CD14-positive monocyte (primary cell): Measurements from ENCODE around the gene JMY. TPM values are rescaled to one million over a fixed set of nuclear protein-coding genes. Genes with fewer than 3 reads are reported as not detected.

Experiments used
- DNase-seq, 3 donors: peaks; one replicate each; pipeline ENCODE4 v3.0.0-alpha.2; 2011 to 2022
- H2AFZ ChIP-seq: 2 replicates; pipeline ENCODE4 v1.6.0; 2012; ENCODE audit warnings: mild to moderate bottlenecking, low read depth, low read length, inconsistent platforms; ENCODE audit not compliant: insufficient read depth, poor library complexity, severe bottlenecking
- H3K27ac ChIP-seq, 2 donors: 1 replicate in 1 of 2; 2 replicates in 1 of 2; pipeline ENCODE4 v1.5.1; 2012 to 2013; ENCODE audit warnings: low read length in 2 of 2, control low read depth in 1 of 2, inconsistent platforms in 1 of 2, low read depth in 1 of 2, mild to moderate bottlenecking in 1 of 2
- H3K27me3 ChIP-seq, 2 donors: one replicate each; pipeline versions ENCODE4 v1.6.0 to v1.6.1; 2011 to 2013; ENCODE audit warnings: low read length in 2 of 2; ENCODE audit not compliant: control insufficient read depth in 2 of 2, insufficient read depth in 2 of 2
- H3K36me3 ChIP-seq, 2 donors: replicated peaks in 1 of 2; 1 replicate in 1 of 2; 2 replicates in 1 of 2; pipeline versions ENCODE4 v1.5.1 to v1.6.1; 2012 to 2013; ENCODE audit warnings: low read length in 2 of 2, control low read depth in 1 of 2, inconsistent platforms in 1 of 2, mild to moderate bottlenecking in 1 of 2; ENCODE audit not compliant: insufficient read depth in 2 of 2, control insufficient read depth in 1 of 2
- H3K4me1 ChIP-seq, 2 donors: 1 replicate in 1 of 2; 2 replicates in 1 of 2; pipeline versions ENCODE4 v1.5.1 to v1.6.1; 2012 to 2013; ENCODE audit warnings: low read length in 2 of 2, control low read depth in 1 of 2, inconsistent platforms in 1 of 2, mild to moderate bottlenecking in 1 of 2, moderate library complexity in 1 of 2; ENCODE audit not compliant: insufficient read depth in 2 of 2, control insufficient read depth in 1 of 2
- H3K4me2 ChIP-seq: replicated peaks from 2 replicates; pipeline ENCODE3; 2012; ENCODE audit warnings: low read length, moderate library complexity, mild to moderate bottlenecking; ENCODE audit not compliant: poor library complexity, severe bottlenecking; ENCODE audit errors: extremely low read depth
- H3K4me3 ChIP-seq, 3 experiments: fragments of 200-600 bp in 1 of 3; sonication (generic) in 1 of 3; replicated peaks in 1 of 3; 1 replicate in 2 of 3; 2 replicates in 1 of 3; pipeline ENCODE4 v1.5.1; 2011 to 2013; ENCODE audit warnings: low read length in 3 of 3, mild to moderate bottlenecking in 3 of 3, control low read depth in 2 of 3, low read depth in 2 of 3, inconsistent platforms in 1 of 3, moderate library complexity in 1 of 3
- H3K79me2 ChIP-seq: 2 replicates; pipeline ENCODE4 v1.6.0; 2012; ENCODE audit warnings: mild to moderate bottlenecking, control low read depth, inconsistent platforms, low read length, moderate library complexity; ENCODE audit not compliant: insufficient read depth
- H3K9ac ChIP-seq: 2 replicates; pipeline ENCODE4 v1.6.0; 2017; ENCODE audit warnings: low read length, mild to moderate bottlenecking; ENCODE audit not compliant: insufficient read depth, poor library complexity, severe bottlenecking
- H3K9me3 ChIP-seq, 2 donors: replicated peaks in 1 of 2; 1 replicate in 1 of 2; 2 replicates in 1 of 2; pipeline versions ENCODE4 v1.5.1 to v1.6.1; 2012 to 2013; ENCODE audit warnings: low read length in 2 of 2, control low read depth in 1 of 2; ENCODE audit not compliant: control insufficient read depth in 1 of 2, insufficient read depth in 1 of 2
- H4K20me1 ChIP-seq: 2 replicates; pipeline ENCODE4 v1.6.0; 2012; ENCODE audit warnings: mild to moderate bottlenecking, low read length, control low read depth, moderate library complexity; ENCODE audit not compliant: insufficient read depth
- H3K27ac Mint-ChIP-seq, 7 donors: one replicate each; pipeline ENCODE4 v1.8.0; 2020; ENCODE audit warnings: mild to moderate bottlenecking in 7 of 7, mixed read lengths in 7 of 7, moderate library complexity in 6 of 7, inconsistent platforms in 2 of 7
- H3K27me3 Mint-ChIP-seq, 3 donors: one replicate each; pipeline ENCODE4 v1.8.0; 2021 to 2022; ENCODE audit warnings: low read depth in 3 of 3, mild to moderate bottlenecking in 3 of 3, mixed read lengths in 3 of 3, moderate library complexity in 3 of 3, inconsistent platforms in 1 of 3
- H3K36me3 Mint-ChIP-seq, 2 donors: one replicate each; pipeline ENCODE4 v1.8.0; 2020; ENCODE audit warnings: mixed read lengths in 2 of 2, inconsistent platforms in 1 of 2, mild to moderate bottlenecking in 1 of 2
- H3K4me1 Mint-ChIP-seq: one replicate; pipeline ENCODE4 v1.8.0; 2020; ENCODE audit warnings: mild to moderate bottlenecking, mixed read lengths
- H3K4me3 Mint-ChIP-seq, 2 donors: one replicate each; pipeline ENCODE4 v1.8.0; 2020; ENCODE audit warnings: mild to moderate bottlenecking in 2 of 2, mixed read lengths in 2 of 2, moderate library complexity in 1 of 2
- H3K9me3 Mint-ChIP-seq, 7 donors: one replicate each; pipeline ENCODE4 v1.8.0; 2020 to 2022; ENCODE audit warnings: mixed read lengths in 7 of 7, mild to moderate bottlenecking in 6 of 7, moderate library complexity in 6 of 7, inconsistent platforms in 2 of 7
- CTCF ChIP-seq: fragments of 200-600 bp; IDR thresholded peaks from one replicate; pipeline ENCODE4 v1.8.0; 2022; ENCODE audit warnings: antibody characterized with exemption, mild to moderate bottlenecking
- WGBS: methylation state at CpG from one replicate; pipeline ENCODE4 v1.1.5; 2013; ENCODE audit warnings: missing lambda C conversion rate; ENCODE audit not compliant: insufficient coverage; 5-methylcytosine and 5-hydroxymethylcytosine counted together
- intact Hi-C, 2 donors: fragments of 100-400 bp; cut with micrococcal nuclease; formaldehyde crosslinking; loops; one replicate each; pipeline versions ENCODE4 v1.15.0 to v1.15.1; 2023
- polyA plus RNA-seq, 3 donors: library from polyadenylated mRNA; depleted of rRNA in 1 of 3; unstranded in 2 of 3; stranded (reverse) in 1 of 3; fragments of 300-500 nt in 2 of 3; fragments of >200 nt in 1 of 3; fragmentation: Illumina TruSeq in 2 of 3; gene quantifications; 1 replicate in 2 of 3; 2 replicates in 1 of 3; pipeline ENCODE4 v1.2.3, GENCODE V29; 2012 to 2021

JMY gene
- polyA plus RNA-seq, 3 donors: 0.60 to 1.6 (median 1.1) TPM

GRCh38 chr5:79295029-79295428, 59.1 kb downstream of the JMY start:
- Mint-ChIP-seq H3K4me3 (no peak overlapping the region), H3K27me3 (peaks cover 0 to 2% (median 2%) of the 10 kb centered on the region in 3 donors), H3K4me1 (peaks cover 4% of the 10 kb centered on the region), H3K27ac (no peak overlapping the region), H3K9me3 (no peaks in the 10 kb centered on the region), H3K36me3 (peaks cover 22 to 26% of the 10 kb centered on the region in 2 donors)
- Histone ChIP-seq H3K9ac (no peak overlapping the region), H3K79me2 (no peaks in the 10 kb centered on the region), H3K9me3 (no peaks in the 10 kb centered on the region), H3K4me3 (no peak overlapping the region), H3K36me3 (peaks cover 2 to 6% of the 10 kb centered on the region in 2 donors), H3K27ac (no peak overlapping the region), H3K4me1 (no peaks in the 10 kb centered on the region), H2AFZ (no peak overlapping the region), H3K4me2 (no peak overlapping the region), H3K27me3 (no peaks in the 10 kb centered on the region), H4K20me1 (no peaks in the 10 kb centered on the region)
- no CpG with 5 or more reads among the region's 2 CpGs for WGBS
- intact Hi-C loops: no loop called here
- no peak for DNase-seq
- TF ChIP-seq CTCF: no peak

- Histone ChIP-seq H4K20me1 (no peaks in the 10 kb centered on the region), H3K9ac (no peak overlapping the region), H3K4me3 (no peak overlapping the region), H3K27ac (no peak overlapping the region), H3K4me2 (no peak overlapping the region), H3K9me3 (no peaks in the 10 kb centered on the region), H3K36me3 (peaks cover 10% of the 10 kb centered on the region in 2 donors), H3K4me1 (no peaks in the 10 kb centered on the region), H3K79me2 (no peaks in the 10 kb centered on the region), H2AFZ (no peak overlapping the region), H3K27me3 (no peaks in the 10 kb centered on the region)
- 93% methylated on average over 3 of the region's 4 CpGs for WGBS
- Mint-ChIP-seq H3K27me3 (peaks cover 0 to 2% (median 2%) of the 10 kb centered on the region in 3 donors), H3K36me3 (peaks cover 8 to 23% of the 10 kb centered on the region in 2 donors), H3K4me1 (peaks cover 4% of the 10 kb centered on the region), H3K4me3 (no peak overlapping the region), H3K27ac (peak overlapping the region in 1 of 7 donors; percentile 1), H3K9me3 (no peaks in the 10 kb centered on the region)
- no peak for TF ChIP-seq CTCF
- DNase-seq: no peak
- intact Hi-C loops: no loop called here
These were observed 61.7 kb downstream of the JMY start for GRCh38 chr5:79297661-79298060.
